MM.1S (cell line): ENCODE data around the gene CEL.

ENCODE experiments used
- DNase-seq: peaks from one replicate; pipeline ENCODE4 v3.0.0-alpha.2; 2015
- H2AFZ ChIP-seq: fragments of 300-600 bp; sonication (generic); 2 replicates; pipeline ENCODE4 v1.6.0; 2016; ENCODE audit warnings: antibody characterized with exemption, low read length
- H3F3A ChIP-seq: fragments of 300-600 bp; sonication (generic); 2 replicates; pipeline ENCODE4 v1.6.1; 2016; ENCODE audit warnings: mild to moderate bottlenecking, antibody characterized with exemption, low read length, moderate library complexity, mixed read lengths; ENCODE audit not compliant: insufficient read depth
- H3K27ac ChIP-seq: fragments of 300-600 bp; sonication (generic); 2 replicates; pipeline ENCODE4 v1.5.1; 2016; ENCODE audit warnings: mild to moderate bottlenecking, low read length
- H3K27me3 ChIP-seq: fragments of 300-600 bp; sonication (generic); replicated peaks from 2 replicates; pipeline ENCODE4 v1.6.0; 2016; ENCODE audit warnings: low read length; ENCODE audit not compliant: insufficient read depth
- H3K36me3 ChIP-seq: fragments of 300-600 bp; sonication (generic); replicated peaks from 2 replicates; pipeline ENCODE4 v1.6.1; 2016; ENCODE audit warnings: mild to moderate bottlenecking, low read length, mixed read lengths; ENCODE audit not compliant: insufficient read depth
- H3K4me1 ChIP-seq: fragments of 300-600 bp; sonication (generic); 2 replicates; pipeline ENCODE4 v1.6.1; 2016; ENCODE audit warnings: low read length, mixed read lengths
- H3K4me2 ChIP-seq: fragments of 300-600 bp; sonication (generic); 2 replicates; pipeline ENCODE4 v1.6.0; 2016; ENCODE audit warnings: low read depth, low read length
- H3K4me3 ChIP-seq: fragments of 300-600 bp; sonication (generic); 2 replicates; pipeline ENCODE4 v1.5.1; 2016; ENCODE audit warnings: low read length, mixed read lengths
- H3K79me2 ChIP-seq: fragments of 300-600 bp; sonication (generic); 2 replicates; pipeline ENCODE4 v1.6.1; 2016; ENCODE audit warnings: mixed run types, low read length, mixed read lengths
- H3K9ac ChIP-seq: fragments of 300-600 bp; sonication (generic); 2 replicates; pipeline ENCODE4 v1.6.1; 2016; ENCODE audit warnings: low read length, mixed read lengths
- H3K9me2 ChIP-seq: fragments of 300-600 bp; sonication (generic); replicated peaks from 2 replicates; pipeline ENCODE4 v1.6.1; 2016; ENCODE audit warnings: mild to moderate bottlenecking, low read length, mixed read lengths; ENCODE audit not compliant: insufficient read depth
- H3K9me3 ChIP-seq: fragments of 300-600 bp; sonication (generic); replicated peaks from 2 replicates; pipeline ENCODE4 v1.6.1; 2016; ENCODE audit warnings: mild to moderate bottlenecking, low read length, mixed read lengths; ENCODE audit not compliant: insufficient read depth
- H4K20me1 ChIP-seq: fragments of 300-600 bp; sonication (generic); 2 replicates; pipeline ENCODE4 v1.6.1; 2016; ENCODE audit warnings: mild to moderate bottlenecking, low read length, moderate library complexity, mixed read lengths; ENCODE audit not compliant: insufficient read depth
- CTCF ChIP-seq: fragments of 300-600 bp; sonication (generic); IDR thresholded peaks from 2 replicates; pipeline ENCODE4 v1.5.1; 2016; ENCODE audit warnings: antibody characterized with exemption, low read length, mixed read lengths
- EZH2 ChIP-seq: fragments of 300-600 bp; sonication (generic); optimal IDR thresholded peaks from 2 replicates; pipeline ENCODE3; 2017; ENCODE audit warnings: low read depth, mild to moderate bottlenecking, antibody characterized with exemption, low read length, mixed read lengths
- EZH2phosphoT487 ChIP-seq: fragments of 300-600 bp; sonication (generic); IDR thresholded peaks from 2 replicates; pipeline ENCODE4 v1.6.1; 2018; ENCODE audit warnings: antibody characterized with exemption, low read length

Gene CEL

DNA sequence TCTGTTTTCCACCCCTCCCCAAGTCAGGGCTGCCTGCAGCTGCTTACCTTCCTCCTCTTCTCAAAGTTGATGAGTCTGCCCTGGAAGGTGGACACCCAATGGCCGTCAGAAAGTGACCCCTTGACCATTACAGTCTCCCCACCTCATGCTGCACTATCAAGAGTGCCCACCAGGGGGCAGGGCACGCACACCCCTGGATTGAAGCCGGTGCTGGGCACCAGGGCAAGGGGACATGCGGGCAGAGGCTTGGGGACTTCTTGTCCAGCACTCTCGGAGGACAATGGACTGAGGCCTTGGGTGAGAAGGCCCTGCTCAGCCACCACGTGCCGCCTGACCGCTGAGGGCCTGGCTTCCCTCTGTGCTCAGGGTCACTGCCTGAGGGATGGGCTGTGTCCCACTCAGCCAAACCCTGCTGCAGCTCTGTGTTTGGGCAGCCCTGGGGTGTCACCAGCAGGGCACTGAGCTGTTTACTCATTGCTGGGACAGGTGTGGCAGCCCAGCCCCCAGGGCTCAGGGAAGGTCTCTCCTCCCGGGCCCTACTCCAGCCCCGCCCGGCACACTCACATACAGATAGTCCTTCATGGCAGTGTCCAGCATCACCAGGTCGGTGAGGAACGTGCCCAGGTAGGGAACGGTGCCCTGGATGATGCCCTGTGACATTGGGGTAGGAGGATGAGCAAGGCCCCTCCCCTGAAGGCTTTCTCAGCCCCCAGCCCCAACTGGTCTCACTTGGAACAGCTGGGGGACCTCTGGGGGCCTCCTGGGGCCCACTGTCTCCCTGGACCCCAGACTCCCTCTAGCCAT lies 41.6 kb downstream of the CEL start:
- Histone ChIP-seq H3K4me3 (no peak overlapping the region), H3K9me3 (no peaks in the 10 kb centered on the region), H3K9ac (no peak overlapping the region), H3K27ac (no peak overlapping the region), H3K4me1 (no peaks in the 10 kb centered on the region), H3K27me3 (no peaks in the 10 kb centered on the region), H4K20me1 (no peaks in the 10 kb centered on the region), H2AFZ (no peak overlapping the region), H3K4me2 (no peak overlapping the region), H3K79me2 (no peaks in the 10 kb centered on the region), H3K9me2 (no peaks in the 10 kb centered on the region), H3K36me3 (no peaks in the 10 kb centered on the region), H3F3A (no peaks in the 10 kb centered on the region)
- DNase-seq, result peak; percentile 46
- TF ChIP-seq CTCF (peak; percentile 96), EZH2 (no peak)

GRCh38 chr9:133103987-133104505 lies 42.3 kb downstream of the CEL start:
- no peak for DNase-seq
- H3K9me2 ChIP-seq, result no peaks in the 10 kb centered on the region

GRCh38 chr9:133104718-133105460 lies 43.1 kb downstream of the CEL start:
- no peaks in the 10 kb centered on the region for H3F3A ChIP-seq
- no peak overlapping the region for H3K4me2 ChIP-seq
- H3K27ac ChIP-seq, result no peak overlapping the region
- H3K79me2 ChIP-seq, result no peaks in the 10 kb centered on the region
- TF ChIP-seq EZH2phosphoT487 (no peak), EZH2 (no peak), CTCF (no peak)
- no peak overlapping the region for H3K4me3 ChIP-seq
- H4K20me1 ChIP-seq, result no peaks in the 10 kb centered on the region
- H3K9ac ChIP-seq, result no peak overlapping the region
- H3K27me3 ChIP-seq, result no peaks in the 10 kb centered on the region
- H3K36me3 ChIP-seq, result no peaks in the 10 kb centered on the region
- H3K4me1 ChIP-seq, result no peaks in the 10 kb centered on the region
- no peaks in the 10 kb centered on the region for H3K9me3 ChIP-seq
- H2AFZ ChIP-seq, result no peak overlapping the region
- no peaks in the 10 kb centered on the region for H3K9me2 ChIP-seq
- DNase-seq, result no peak

More at GRCh38 chr9:133103987-133104505, 42.3 kb downstream of the CEL start:
- Histone ChIP-seq H3K79me2 (no peaks in the 10 kb centered on the region), H3K36me3 (no peaks in the 10 kb centered on the region), H3K4me1 (no peaks in the 10 kb centered on the region), H3K4me2 (no peak overlapping the region), H3K9ac (no peak overlapping the region), H4K20me1 (no peaks in the 10 kb centered on the region), H3K27ac (no peak overlapping the region), H3K9me3 (no peaks in the 10 kb centered on the region), H3F3A (no peaks in the 10 kb centered on the region), H2AFZ (no peak overlapping the region), H3K27me3 (no peaks in the 10 kb centered on the region), H3K4me3 (no peak overlapping the region)
- no peak for TF ChIP-seq EZH2phosphoT487
- no peak for TF ChIP-seq CTCF
- no peak for TF ChIP-seq EZH2
